ENCODE data around the gene SYNE1.

DNA sequence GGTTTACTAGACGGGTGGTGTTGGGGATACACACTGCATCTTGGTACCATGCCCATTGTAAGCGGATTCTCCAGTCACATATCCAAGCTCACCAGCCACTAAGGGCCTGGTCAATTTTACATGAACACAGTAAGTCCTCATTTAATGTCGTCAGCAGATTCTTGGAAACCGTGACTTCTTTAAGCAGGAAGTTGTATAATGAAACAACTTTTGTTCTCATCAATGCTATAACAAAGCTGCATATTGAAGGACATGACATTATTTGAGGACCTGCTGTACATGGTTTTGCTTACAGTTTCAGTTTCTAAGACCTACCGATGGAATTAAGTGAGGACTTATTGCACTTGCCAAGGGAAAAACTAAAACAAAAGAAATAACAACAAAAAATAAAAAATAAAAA is 295.6 kb downstream of the SYNE1 start:
- TF ChIP-seq, protein P1, sequence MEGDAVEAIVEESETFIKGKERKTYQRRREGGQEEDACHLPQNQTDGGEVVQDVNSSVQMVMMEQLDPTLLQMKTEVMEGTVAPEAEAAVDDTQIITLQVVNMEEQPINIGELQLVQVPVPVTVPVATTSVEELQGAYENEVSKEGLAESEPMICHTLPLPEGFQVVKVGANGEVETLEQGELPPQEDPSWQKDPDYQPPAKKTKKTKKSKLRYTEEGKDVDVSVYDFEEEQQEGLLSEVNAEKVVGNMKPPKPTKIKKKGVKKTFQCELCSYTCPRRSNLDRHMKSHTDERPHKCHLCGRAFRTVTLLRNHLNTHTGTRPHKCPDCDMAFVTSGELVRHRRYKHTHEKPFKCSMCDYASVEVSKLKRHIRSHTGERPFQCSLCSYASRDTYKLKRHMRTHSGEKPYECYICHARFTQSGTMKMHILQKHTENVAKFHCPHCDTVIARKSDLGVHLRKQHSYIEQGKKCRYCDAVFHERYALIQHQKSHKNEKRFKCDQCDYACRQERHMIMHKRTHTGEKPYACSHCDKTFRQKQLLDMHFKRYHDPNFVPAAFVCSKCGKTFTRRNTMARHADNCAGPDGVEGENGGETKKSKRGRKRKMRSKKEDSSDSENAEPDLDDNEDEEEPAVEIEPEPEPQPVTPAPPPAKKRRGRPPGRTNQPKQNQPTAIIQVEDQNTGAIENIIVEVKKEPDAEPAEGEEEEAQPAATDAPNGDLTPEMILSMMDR (IDR thresholded peaks at IDR 0.05 in 8 of 11, conservative IDR thresholded peaks at IDR 0.05 in 3 of 11): no peak
- no peak for TF ChIP-seq POLR2A (IDR thresholded peaks at IDR 0.05)
